DND-41 (cell line): ENCODE results near the gene SLC34A3.

ENCODE experiments used
- ATAC-seq: fragments of 200-7000 bp; cut with Tn5 transposase; 3 replicates; pipeline ENCODE4 v1.9.1; 2021; ENCODE audit warnings: low read depth; ENCODE audit not compliant: insufficient read depth
- DNase-seq: peaks from one replicate; pipeline ENCODE4 v3.0.0-alpha.2; 2020
- H2AFZ ChIP-seq: 2 replicates; pipeline ENCODE4 v1.6.0; 2012; ENCODE audit warnings: low read depth, low read length
- H3K27ac ChIP-seq: 2 replicates; pipeline ENCODE4 v1.5.1; 2012; ENCODE audit warnings: low read length, inconsistent platforms
- H3K27me3 ChIP-seq: fragments of 200-600 bp; sonication (generic); 2 replicates; pipeline ENCODE4 v1.6.0; 2012; ENCODE audit warnings: low read length, mild to moderate bottlenecking, inconsistent platforms; ENCODE audit not compliant: insufficient read depth, poor library complexity
- H3K36me3 ChIP-seq: 2 replicates; pipeline ENCODE4 v1.5.1; 2012; ENCODE audit warnings: low read length, inconsistent platforms; ENCODE audit not compliant: insufficient read depth
- H3K4me1 ChIP-seq: 2 replicates; pipeline ENCODE4 v1.5.1; 2012; ENCODE audit warnings: mild to moderate bottlenecking, low read length; ENCODE audit not compliant: insufficient read depth
- H3K4me2 ChIP-seq: 2 replicates; pipeline ENCODE4 v1.6.0; 2012; ENCODE audit warnings: mild to moderate bottlenecking, moderate library complexity, low read length, inconsistent platforms; ENCODE audit not compliant: insufficient read depth
- H3K4me3 ChIP-seq, 2 experiments: fragments of 200-600 bp in 1 of 2; shearing (Covaris generic) in 1 of 2; 2 replicates each; pipeline ENCODE4 v1.5.1; 2012 to 2016; ENCODE audit warnings: inconsistent platforms in 2 of 2, low read length in 2 of 2, mild to moderate bottlenecking in 2 of 2, low read depth in 1 of 2, moderate library complexity in 1 of 2
- H3K79me2 ChIP-seq: 2 replicates; pipeline ENCODE4 v1.6.0; 2012; ENCODE audit warnings: low read length, inconsistent platforms; ENCODE audit not compliant: insufficient read depth
- H3K9ac ChIP-seq: 2 replicates; pipeline ENCODE4 v1.6.0; 2012; ENCODE audit warnings: low read depth, mild to moderate bottlenecking, inconsistent platforms, low read length, moderate library complexity
- H3K9me3 ChIP-seq: 2 replicates; pipeline ENCODE4 v1.5.1; 2012; ENCODE audit warnings: low read length, moderate library complexity, mild to moderate bottlenecking, inconsistent platforms; ENCODE audit not compliant: insufficient read depth, severe bottlenecking
- H4K20me1 ChIP-seq: 2 replicates; pipeline ENCODE4 v1.6.0; 2012; ENCODE audit warnings: low read length; ENCODE audit not compliant: insufficient read depth
- EZH2 ChIP-seq: IDR thresholded peaks from 3 replicates; pipeline ENCODE4 v1.6.1; 2012; ENCODE audit warnings: borderline replicate concordance, low read depth, mild to moderate bottlenecking, moderate library complexity, low read length, inconsistent platforms; ENCODE audit not compliant: severe bottlenecking
- TF ChIP-seq, protein P1 (sequence below): IDR thresholded peaks from 2 replicates; pipeline ENCODE4 v1.5.1; 2012; ENCODE audit warnings: borderline replicate concordance, low read length, moderate library complexity, mild to moderate bottlenecking; ENCODE audit not compliant: poor library complexity, severe bottlenecking; ENCODE audit errors: extremely low read depth

SLC34A3 gene

GRCh38 chr9:137235424-137236237 lies 4.9 kb downstream of the SLC34A3 start:
- H3K9ac ChIP-seq: peak overlapping the region; percentile 38; the same call in 1 of the 2 replicates
- no peak for DNase-seq

DNA sequence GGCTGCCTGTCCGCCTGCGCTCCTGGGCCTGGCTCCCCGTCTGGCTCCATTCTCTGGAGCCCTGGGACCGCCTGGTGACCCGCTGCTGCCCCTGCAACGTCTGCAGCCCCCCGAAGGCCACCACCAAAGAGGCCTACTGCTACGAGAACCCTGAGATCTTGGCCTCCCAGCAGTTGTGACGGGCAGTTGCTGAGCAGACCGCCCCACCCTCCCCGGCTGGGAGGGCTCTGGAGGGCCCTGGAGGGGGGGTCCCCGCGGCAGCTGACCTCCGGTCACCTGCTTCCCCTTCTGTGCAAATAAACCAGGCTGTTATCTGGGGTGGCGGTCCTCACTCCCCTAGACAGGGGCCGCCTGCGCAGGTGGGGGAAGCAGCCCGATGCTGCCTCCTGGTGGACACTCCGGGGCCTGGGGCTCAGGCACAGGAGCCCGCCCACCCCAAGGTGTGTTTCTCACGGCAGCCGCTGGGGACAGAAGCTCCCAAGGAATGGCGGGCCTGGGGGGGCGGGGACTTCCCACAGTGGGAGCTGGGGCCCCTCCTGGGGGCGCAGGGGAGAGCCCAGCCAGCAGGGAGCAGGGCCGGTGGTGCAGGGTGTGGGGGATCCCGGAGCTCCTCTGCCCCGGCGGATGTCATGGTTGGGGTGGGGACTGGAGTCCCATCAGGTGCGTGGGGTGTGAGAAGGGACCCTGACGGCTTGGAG lies 5.7 kb downstream of the SLC34A3 start:
- TF ChIP-seq, protein P1, sequence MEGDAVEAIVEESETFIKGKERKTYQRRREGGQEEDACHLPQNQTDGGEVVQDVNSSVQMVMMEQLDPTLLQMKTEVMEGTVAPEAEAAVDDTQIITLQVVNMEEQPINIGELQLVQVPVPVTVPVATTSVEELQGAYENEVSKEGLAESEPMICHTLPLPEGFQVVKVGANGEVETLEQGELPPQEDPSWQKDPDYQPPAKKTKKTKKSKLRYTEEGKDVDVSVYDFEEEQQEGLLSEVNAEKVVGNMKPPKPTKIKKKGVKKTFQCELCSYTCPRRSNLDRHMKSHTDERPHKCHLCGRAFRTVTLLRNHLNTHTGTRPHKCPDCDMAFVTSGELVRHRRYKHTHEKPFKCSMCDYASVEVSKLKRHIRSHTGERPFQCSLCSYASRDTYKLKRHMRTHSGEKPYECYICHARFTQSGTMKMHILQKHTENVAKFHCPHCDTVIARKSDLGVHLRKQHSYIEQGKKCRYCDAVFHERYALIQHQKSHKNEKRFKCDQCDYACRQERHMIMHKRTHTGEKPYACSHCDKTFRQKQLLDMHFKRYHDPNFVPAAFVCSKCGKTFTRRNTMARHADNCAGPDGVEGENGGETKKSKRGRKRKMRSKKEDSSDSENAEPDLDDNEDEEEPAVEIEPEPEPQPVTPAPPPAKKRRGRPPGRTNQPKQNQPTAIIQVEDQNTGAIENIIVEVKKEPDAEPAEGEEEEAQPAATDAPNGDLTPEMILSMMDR: peak; percentile 98
- no peak for TF ChIP-seq EZH2
- H3K9me3 ChIP-seq: no peaks in the 10 kb centered on the region
- peaks cover 37% of the 10 kb centered on the region for H3K4me1 ChIP-seq
- H3K27ac ChIP-seq: no peak overlapping the region
- DNase-seq: peak; percentile 89
- H4K20me1 ChIP-seq: peaks cover 13% of the 10 kb centered on the region; the same call in 1 of the 2 replicates
- H2AFZ ChIP-seq: peak overlapping the region; percentile 8; the same call in 1 of the 2 replicates
- peak overlapping the region; percentile 52 for H3K4me2 ChIP-seq
- H3K36me3 ChIP-seq: no peaks in the 10 kb centered on the region; the same call in 1 of the 2 replicates
- peaks cover 9% of the 10 kb centered on the region for H3K79me2 ChIP-seq
- no peaks in the 10 kb centered on the region for H3K27me3 ChIP-seq
- peak overlapping the region; percentile 38; the same call in 1 of the 2 replicates for H3K9ac ChIP-seq
- no peak overlapping the region for H3K4me3 ChIP-seq
- ATAC-seq: peak; percentile 55

More at GRCh38 chr9:137235424-137236237, 4.9 kb downstream of the SLC34A3 start:
- H3K27me3 ChIP-seq: no peaks in the 10 kb centered on the region
- peaks cover 13% of the 10 kb centered on the region; the same call in 1 of the 2 replicates for H4K20me1 ChIP-seq
- no peak overlapping the region for H2AFZ ChIP-seq
- no peak overlapping the region for H3K27ac ChIP-seq
- H3K4me1 ChIP-seq: peaks cover 37% of the 10 kb centered on the region
- no peak for ATAC-seq
- no peaks in the 10 kb centered on the region for H3K9me3 ChIP-seq
- no peak overlapping the region for H3K4me3 ChIP-seq
- H3K79me2 ChIP-seq: peaks cover 9% of the 10 kb centered on the region
- H3K4me2 ChIP-seq: peak overlapping the region; percentile 52; the same call in 1 of the 2 replicates
- TF ChIP-seq, protein P1: no peak
- TF ChIP-seq EZH2: no peak
- no peaks in the 10 kb centered on the region; the same call in 1 of the 2 replicates for H3K36me3 ChIP-seq

GRCh38 chr9:137236936-137237421 lies 6.3 kb downstream of the SLC34A3 start:
- ATAC-seq (no peak), DNase-seq (no peak)
- no peaks in the 10 kb centered on the region for H3K27me3 ChIP-seq
- H3K79me2 ChIP-seq: peaks cover 14% of the 10 kb centered on the region
- no peak for TF ChIP-seq EZH2
- TF ChIP-seq, protein P1: no peak
- peak overlapping the region; percentile 8; the same call in 1 of the 2 replicates for H2AFZ ChIP-seq
- no peak overlapping the region for H3K4me3 ChIP-seq
- H3K4me1 ChIP-seq: peaks cover 40% of the 10 kb centered on the region
- H3K9me3 ChIP-seq: no peaks in the 10 kb centered on the region
- peaks cover 18% of the 10 kb centered on the region for H4K20me1 ChIP-seq
- peak overlapping the region; percentile 38 for H3K9ac ChIP-seq
- H3K36me3 ChIP-seq: peaks cover 5% of the 10 kb centered on the region
- H3K4me2 ChIP-seq: peak overlapping the region; percentile 52
- no peak overlapping the region for H3K27ac ChIP-seq
